Prostate gland (tissue), 2 donors: ENCODE data around the gene CYP4Z1.
"Not testable (repeated sequence)": the region's sequence is repeated elsewhere in the genome, so short reads cannot be mapped to it uniquely, and the experiment has no call there.

ENCODE experiments used
- CTCF ChIP-seq, 4 experiments: fragments of 200-600 bp in 2 of 4; fragments of 450-650 bp in 2 of 4; sonication (generic) in 2 of 4; IDR thresholded peaks; 1 replicate in 3 of 4; 2 replicates in 1 of 4; pipeline ENCODE4 v1.5.1; 2016 to 2019; ENCODE audit warnings: antibody characterized with exemption in 4 of 4, mild to moderate bottlenecking in 2 of 4, moderate library complexity in 2 of 4
- POLR2A ChIP-seq: fragments of 450-650 bp; IDR thresholded peaks from one replicate; pipeline ENCODE4 v1.6.1; 2016; ENCODE audit warnings: antibody characterized with exemption, mild to moderate bottlenecking

GRCh38 chr1:47069080-47069479 is 2.0 kb downstream of the CYP4Z1 start:
- TF ChIP-seq CTCF (IDR thresholded peaks at IDR 0.05); POLR2A: not testable (repeated sequence)
